Mesothelial cell of epicardium (in vitro differentiated cells): ENCODE results near the gene DZANK1. TPM values are rescaled to one million over a fixed set of nuclear protein-coding genes. Genes with fewer than 3 reads are reported as not detected.

Experiments
- DNase-seq, 2 experiments: peaks; one replicate each; pipeline ENCODE4 v3.0.0; 2021; ENCODE audit warnings: low spot score in 2 of 2; ENCODE audit not compliant: unreplicated experiment in 2 of 2
- H3K27ac Mint-ChIP-seq: 2 replicates; pipeline ENCODE4 v1.8.0; 2021; ENCODE audit warnings: mixed read lengths
- H3K27me3 Mint-ChIP-seq: 2 replicates; pipeline ENCODE4 v1.8.0; 2021; ENCODE audit warnings: low read depth, mixed read lengths
- H3K36me3 Mint-ChIP-seq: 2 replicates; pipeline ENCODE4 v1.8.0; 2021; ENCODE audit warnings: mixed read lengths
- H3K4me1 Mint-ChIP-seq: 2 replicates; pipeline ENCODE4 v1.8.0; 2021; ENCODE audit warnings: mixed read lengths
- H3K4me3 Mint-ChIP-seq: 2 replicates; pipeline ENCODE4 v1.8.0; 2021; ENCODE audit warnings: mild to moderate bottlenecking, moderate library complexity, mixed read lengths
- H3K9me3 Mint-ChIP-seq: 2 replicates; pipeline ENCODE4 v1.8.0; 2021; ENCODE audit warnings: mixed read lengths
- CTCF ChIP-seq: fragments of 200-600 bp; sonication (generic); IDR thresholded peaks from one replicate; pipeline ENCODE4 v1.5.0; 2021; ENCODE audit warnings: antibody characterized with exemption; ENCODE audit not compliant: unreplicated experiment
- total RNA-seq: library from RNA; stranded (reverse); gene quantifications from 3 replicates; pipeline ENCODE4 v1.2.1, GENCODE V29; 2021

Gene DZANK1
- total RNA-seq, 1 donor from 2014 or later, result 7.2 TPM

GRCh38 chr20:18496740-18497592 lies 30.1 kb upstream of the DZANK1 start, which contains the start of gene RBBP9:
Gene RBBP9, minus strand, starts transcription at chr20:18497225. Its CDS starts 58 bp downstream, at chr20:18497167.
- peak; percentile 53 to 83 for DNase-seq
- no peak for TF ChIP-seq CTCF
- peak within 1 kb of the TSS; percentile 99 for H3K4me3 Mint-ChIP-seq

GRCh38 chr20:18496042-18496441 lies 29.2 kb upstream of the DZANK1 start:
- no peak for DNase-seq
- Mint-ChIP-seq H3K27ac (peak overlapping the region; percentile 96), H3K36me3 (peaks cover 11% of the 10 kb centered on the region), H3K4me1 (peaks cover 14% of the 10 kb centered on the region), H3K4me3 (peak overlapping the region; percentile 99), H3K9me3 (no peaks in the 10 kb centered on the region), H3K27me3 (no peaks in the 10 kb centered on the region)
- no peak for TF ChIP-seq CTCF

More at GRCh38 chr20:18496740-18497592, 30.1 kb upstream of the DZANK1 start, which contains the start of gene RBBP9:
- Mint-ChIP-seq H3K9me3 (no peaks in the 10 kb centered on the region), H3K4me1 (peaks cover 14% of the 10 kb centered on the region), H3K36me3 (peaks cover 8% of the 10 kb centered on the region), H3K27ac (peak within 1 kb of the TSS; percentile 96), H3K27me3 (no peaks in the 10 kb centered on the region)

- H3K4me1 Mint-ChIP-seq, result no peaks in the 10 kb centered on the region
- H3K4me3 Mint-ChIP-seq, result no peak overlapping the region
- no peak overlapping the region for H3K27ac Mint-ChIP-seq
- H3K27me3 Mint-ChIP-seq, result no peaks in the 10 kb centered on the region
- no peak for DNase-seq
- H3K9me3 Mint-ChIP-seq, result no peaks in the 10 kb centered on the region
- H3K36me3 Mint-ChIP-seq, result peaks cover 38% of the 10 kb centered on the region
- TF ChIP-seq CTCF, result no peak
Observed at GRCh38 chr20:18488301-18488700, 21.5 kb upstream of the DZANK1 start.

- Mint-ChIP-seq H3K27ac (no peak overlapping the region), H3K4me1 (no peaks in the 10 kb centered on the region), H3K9me3 (no peaks in the 10 kb centered on the region), H3K36me3 (peaks cover 33% of the 10 kb centered on the region), H3K4me3 (no peak overlapping the region), H3K27me3 (no peaks in the 10 kb centered on the region)
- TF ChIP-seq CTCF, result no peak
- DNase-seq, result no peak
Observed at GRCh38 chr20:18481596-18481995, 14.8 kb upstream of the DZANK1 start.

GRCh38 chr20:18477821-18478220 lies 11.0 kb upstream of the DZANK1 start:
- Mint-ChIP-seq H3K4me1 (no peaks in the 10 kb centered on the region), H3K4me3 (no peak overlapping the region), H3K27me3 (no peaks in the 10 kb centered on the region), H3K36me3 (peaks cover 36% of the 10 kb centered on the region), H3K9me3 (no peaks in the 10 kb centered on the region), H3K27ac (no peak overlapping the region)
- TF ChIP-seq CTCF, result no peak
- no peak for DNase-seq
